GM12872 (cell line): ENCODE measurements around the gene TRAPPC5.
A peak's percentile ranks its signal among the peaks of the same experiment; 100 is the strongest.

ENCODE experiments used
- TF ChIP-seq, protein P1 (sequence below): IDR thresholded peaks from 3 replicates; pipeline ENCODE4 v1.5.1; 2011; ENCODE audit warnings: low read depth, mild to moderate bottlenecking, low read length, moderate library complexity; ENCODE audit not compliant: insufficient read depth

The TRAPPC5 gene

DNA sequence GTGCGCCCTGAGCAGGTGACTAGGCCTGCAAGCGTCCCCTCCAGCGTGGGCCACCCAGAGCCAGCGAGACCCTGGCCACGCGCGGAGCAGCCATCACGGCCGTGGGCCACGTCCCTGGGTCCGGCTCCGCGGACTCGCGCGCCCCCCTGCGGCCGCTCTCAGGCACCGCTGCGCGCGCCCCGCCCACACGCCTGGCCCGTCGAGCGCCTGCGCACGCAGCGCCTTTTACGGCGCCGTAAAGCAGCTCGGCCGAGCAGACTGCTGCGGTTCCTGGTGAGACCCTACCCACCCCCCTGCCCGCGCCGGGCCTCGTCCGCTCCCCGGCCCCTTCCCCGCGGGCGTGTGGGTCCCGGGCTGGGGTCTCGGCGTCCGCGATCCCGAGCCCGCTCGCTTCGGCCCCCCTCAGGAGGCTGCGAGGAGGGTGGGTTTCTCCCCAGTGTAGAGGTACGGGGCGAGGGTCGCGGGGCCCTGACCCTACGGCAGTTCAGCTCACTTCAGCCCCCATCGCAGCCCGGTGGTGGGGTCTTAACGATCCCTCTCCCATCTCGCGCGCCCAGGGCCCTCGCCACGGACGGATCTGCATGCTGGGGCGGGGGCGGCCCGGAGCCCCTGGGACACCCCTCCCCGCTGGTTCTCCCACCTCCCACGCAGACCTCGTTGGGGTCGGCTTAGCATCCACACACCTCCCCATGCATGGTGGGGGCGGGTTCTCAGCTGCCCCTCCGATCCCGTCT lies at the start of gene TRAPPC5:
Gene TRAPPC5, plus strand, starts transcription at position 228 of the 734 bp plus-strand sequence. CDS start 1,421 bp downstream, outside the sequence.
- TF ChIP-seq, protein P1, sequence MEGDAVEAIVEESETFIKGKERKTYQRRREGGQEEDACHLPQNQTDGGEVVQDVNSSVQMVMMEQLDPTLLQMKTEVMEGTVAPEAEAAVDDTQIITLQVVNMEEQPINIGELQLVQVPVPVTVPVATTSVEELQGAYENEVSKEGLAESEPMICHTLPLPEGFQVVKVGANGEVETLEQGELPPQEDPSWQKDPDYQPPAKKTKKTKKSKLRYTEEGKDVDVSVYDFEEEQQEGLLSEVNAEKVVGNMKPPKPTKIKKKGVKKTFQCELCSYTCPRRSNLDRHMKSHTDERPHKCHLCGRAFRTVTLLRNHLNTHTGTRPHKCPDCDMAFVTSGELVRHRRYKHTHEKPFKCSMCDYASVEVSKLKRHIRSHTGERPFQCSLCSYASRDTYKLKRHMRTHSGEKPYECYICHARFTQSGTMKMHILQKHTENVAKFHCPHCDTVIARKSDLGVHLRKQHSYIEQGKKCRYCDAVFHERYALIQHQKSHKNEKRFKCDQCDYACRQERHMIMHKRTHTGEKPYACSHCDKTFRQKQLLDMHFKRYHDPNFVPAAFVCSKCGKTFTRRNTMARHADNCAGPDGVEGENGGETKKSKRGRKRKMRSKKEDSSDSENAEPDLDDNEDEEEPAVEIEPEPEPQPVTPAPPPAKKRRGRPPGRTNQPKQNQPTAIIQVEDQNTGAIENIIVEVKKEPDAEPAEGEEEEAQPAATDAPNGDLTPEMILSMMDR, result peak; percentile 82

DNA sequence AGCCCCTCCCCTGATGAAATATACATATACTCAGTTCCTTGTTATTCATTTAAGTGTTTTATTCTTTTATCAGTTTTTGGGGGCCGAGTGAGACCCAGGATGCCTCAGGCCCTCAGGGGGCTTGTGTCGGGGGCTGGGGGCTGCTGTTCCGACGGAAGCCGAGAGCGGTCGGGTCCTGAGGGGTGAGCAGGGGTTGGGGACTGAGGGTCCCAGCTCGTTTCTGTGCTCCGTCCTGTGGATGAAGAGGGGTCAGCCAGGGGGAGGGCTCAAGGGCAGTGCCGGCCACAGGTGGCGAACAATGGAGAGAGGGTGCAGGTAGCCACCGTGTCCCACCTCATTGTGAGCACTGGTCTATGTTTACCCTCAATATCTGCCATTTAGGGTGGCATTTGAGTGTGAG lies 49.1 kb upstream of the TRAPPC5 start:
- TF ChIP-seq, protein P1, result no peak

DNA sequence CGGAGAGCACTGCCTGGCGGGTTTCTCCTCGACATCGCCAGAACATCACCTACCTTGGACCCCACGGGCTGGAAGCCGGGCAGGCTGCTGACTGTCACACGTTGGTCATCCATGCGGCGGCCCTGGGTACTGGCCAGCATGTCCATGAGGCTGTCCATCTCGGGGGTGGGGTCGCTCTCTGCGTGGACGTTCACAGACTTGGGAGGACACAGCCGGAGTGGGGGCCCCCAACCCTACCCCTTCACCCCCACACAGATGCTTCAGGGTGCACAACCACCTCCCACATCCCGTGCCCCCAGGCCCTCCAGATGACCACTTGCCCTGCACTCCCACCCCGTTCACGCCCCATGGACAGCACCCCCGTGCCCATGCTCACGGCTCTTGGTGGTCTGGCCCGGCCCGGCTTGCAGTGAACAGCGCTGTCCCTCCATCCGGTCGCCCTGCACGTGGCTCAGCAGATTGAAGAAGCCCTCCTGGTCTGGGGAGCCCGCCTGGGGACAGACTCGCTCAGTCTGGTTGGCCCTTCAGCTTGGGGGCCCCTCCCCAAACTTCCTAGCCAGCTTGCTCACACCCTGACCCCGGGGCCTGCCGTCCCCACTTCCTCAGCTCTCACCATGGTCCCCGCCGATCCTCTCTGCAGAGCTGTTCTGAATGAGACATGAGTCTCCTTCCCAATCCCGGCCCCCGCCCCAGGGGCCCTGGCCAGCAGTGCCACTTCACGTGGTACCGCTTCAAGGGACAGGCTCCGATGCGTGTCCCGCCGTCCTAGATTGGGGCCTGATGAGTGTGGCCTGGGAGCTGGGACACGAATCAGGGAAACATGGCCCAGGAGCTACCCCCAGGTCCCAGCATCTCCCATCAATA lies 48.1 kb upstream of the TRAPPC5 start:
- TF ChIP-seq, protein P1, result no peak

DNA sequence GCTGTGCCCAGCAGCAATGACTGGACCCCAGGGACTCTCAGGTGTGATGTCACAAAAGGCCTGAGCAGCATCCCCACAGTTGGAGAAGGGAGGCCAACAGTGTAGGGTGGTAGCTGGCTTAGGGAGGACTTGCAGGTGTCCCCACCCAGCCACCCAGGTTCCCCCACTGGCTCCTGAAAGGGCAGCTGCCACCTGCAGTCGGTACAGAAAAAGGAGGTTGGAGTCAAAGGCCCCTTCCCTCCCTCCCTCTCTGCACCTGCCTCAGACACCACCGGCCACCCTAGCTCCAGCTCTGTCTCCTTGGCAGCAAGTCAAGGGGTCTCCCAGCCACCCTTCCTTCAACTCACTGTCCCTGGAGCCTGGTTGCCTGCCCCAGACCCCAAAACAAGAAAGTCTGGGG lies 46.9 kb upstream of the TRAPPC5 start, which contains the start of gene PCP2:
Gene PCP2, minus strand, starts transcription at position 22 of the 400 bp plus-strand sequence. CDS start 262 bp downstream, outside the sequence.
- TF ChIP-seq, protein P1, result no peak

DNA sequence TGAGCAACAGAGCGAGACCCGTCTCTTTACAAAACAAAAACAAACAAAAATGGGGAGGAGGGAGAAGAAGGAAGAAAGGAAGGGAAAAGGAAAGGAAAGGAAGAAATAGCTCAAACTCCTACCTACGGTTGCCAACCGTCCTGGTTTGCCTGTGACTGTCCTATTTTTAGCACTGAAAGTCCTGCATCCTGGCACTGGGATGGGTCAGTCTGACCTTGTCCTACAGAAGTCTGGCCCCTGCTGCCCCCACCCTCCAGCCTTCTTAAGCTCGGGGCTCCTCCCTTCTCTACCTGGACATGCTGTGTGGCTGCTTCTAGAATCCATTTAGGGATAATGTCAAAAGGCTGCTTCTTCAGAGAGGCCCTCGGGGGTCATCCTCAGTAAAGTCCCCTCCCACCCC lies 45.0 kb upstream of the TRAPPC5 start:
- TF ChIP-seq, protein P1, result no peak

DNA sequence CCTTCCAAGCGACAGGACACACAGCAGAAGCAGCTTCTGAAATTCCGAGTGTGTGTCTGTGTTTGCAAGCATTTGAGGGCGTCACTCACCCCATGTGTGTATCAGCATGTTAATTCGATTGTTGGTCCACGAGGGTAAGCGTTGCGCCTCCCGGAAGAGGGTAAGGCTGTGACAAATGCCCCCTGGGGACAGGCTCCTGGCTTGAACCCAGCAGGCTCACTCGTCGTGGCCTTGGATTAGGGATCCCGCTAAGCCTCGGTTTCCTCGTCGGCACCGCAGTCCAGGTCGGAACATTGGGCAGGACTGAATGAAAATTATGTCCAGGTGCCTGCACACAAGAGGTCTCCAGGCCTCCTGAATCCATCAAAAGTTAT lies 44.3 kb upstream of the TRAPPC5 start:
- TF ChIP-seq, protein P1, result no peak

DNA sequence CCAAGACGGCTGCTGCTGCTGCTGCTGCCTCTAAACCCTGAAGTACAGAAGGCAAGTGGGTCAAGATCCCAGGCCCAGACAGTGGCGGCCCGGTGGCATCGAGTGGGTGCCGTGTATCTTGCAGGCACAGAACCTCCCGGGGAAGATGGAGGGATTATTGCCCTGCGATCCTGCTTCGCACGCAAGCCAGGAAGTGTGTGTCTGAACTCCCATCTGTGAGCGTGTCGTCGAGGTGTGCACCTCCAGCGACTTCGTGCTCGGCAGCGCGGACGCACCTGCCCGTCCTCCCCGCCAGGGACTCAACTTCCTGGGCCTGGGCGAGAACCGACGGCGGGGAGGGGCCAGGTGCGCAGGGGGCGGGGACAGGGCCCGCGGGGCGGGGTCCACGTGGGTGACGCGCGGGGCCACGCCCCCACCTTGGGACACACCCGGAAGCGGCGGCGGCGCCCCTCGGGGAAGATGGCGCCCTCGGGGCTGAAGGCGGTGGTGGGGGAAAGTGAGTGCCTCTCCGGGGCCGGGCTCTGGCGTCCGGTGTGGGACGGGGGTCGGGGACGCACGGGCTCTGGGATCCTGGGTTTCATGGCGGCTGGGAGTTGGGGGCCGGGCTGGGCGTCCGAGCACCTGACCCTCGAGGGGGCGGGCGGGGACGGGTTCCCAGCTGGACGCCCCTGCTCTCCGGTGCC lies 43.8 kb upstream of the TRAPPC5 start, which contains the start of gene STXBP2:
Gene STXBP2, plus strand, starts transcription at position 420 of the 683 bp plus-strand sequence. Its CDS starts 40 bp downstream, at position 460.
- TF ChIP-seq, protein P1, result no peak
